H1 (cell line): Measurements from ENCODE around the gene PDLIM3. TPM values are rescaled to one million over a fixed set of nuclear protein-coding genes. Genes with fewer than 3 reads are reported as not detected.

ENCODE experiments used
- CTCF ChIA-PET: fragments of 300-600 bp; sonication (Branson Sonifier 250); formaldehyde crosslinking; loops from one replicate; lab custom pipeline; 2021; ENCODE audit not compliant: partially characterized antibody; lab: Charles Lee
- POLR2A ChIA-PET: fragments of 300-600 bp; sonication (Branson Sonifier 250); formaldehyde crosslinking; loops from one replicate; lab custom pipeline; 2021; ENCODE audit warnings: inconsistent platforms; ENCODE audit not compliant: partially characterized antibody; lab: Charles Lee
- DNase-seq, 2 experiments: peaks; one replicate each; pipeline versions ENCODE4 v3.0.0 to v3.0.0-alpha.2; 2010 to 2022; ENCODE audit warnings: low spot score in 2 of 2, low read depth in 1 of 2, mixed read lengths in 1 of 2
- FAIRE-seq: peaks from 2 replicates; lab custom pipeline; 2011; peaks lifted over from hg19 to GRCh38; lab: Jason Lieb, UNC
- H2AFZ ChIP-seq: 2 replicates; pipeline ENCODE4 v1.8.1; 2012; ENCODE audit warnings: low read length, inconsistent platforms
- H2AK5ac ChIP-seq: 2 replicates; pipeline ENCODE4 v1.6.1; 2013; ENCODE audit warnings: low read depth, low read length
- H2BK120ac ChIP-seq: replicated peaks from 2 replicates; pipeline ENCODE3; 2013; ENCODE audit warnings: low read depth, low read length, inconsistent platforms
- H2BK12ac ChIP-seq: 2 replicates; pipeline ENCODE4 v1.6.1; 2013; ENCODE audit warnings: low read depth, low read length
- H2BK15ac ChIP-seq: 2 replicates; pipeline ENCODE4 v1.6.1; 2013; ENCODE audit warnings: low read length
- H2BK20ac ChIP-seq: 2 replicates; pipeline ENCODE4 v1.6.1; 2013; ENCODE audit warnings: low read length
- H2BK5ac ChIP-seq: 2 replicates; pipeline ENCODE4 v1.6.1; 2013; ENCODE audit warnings: low read depth, low read length
- H3K14ac ChIP-seq: 2 replicates; pipeline ENCODE4 v1.6.1; 2013; ENCODE audit warnings: inconsistent platforms; ENCODE audit not compliant: insufficient read length
- H3K18ac ChIP-seq: 2 replicates; pipeline ENCODE4 v1.6.1; 2013; ENCODE audit warnings: low read length; ENCODE audit errors: extremely low read depth
- H3K23ac ChIP-seq: 2 replicates; pipeline ENCODE4 v1.6.1; 2013; ENCODE audit warnings: inconsistent platforms; ENCODE audit not compliant: insufficient read length
- H3K23me2 ChIP-seq: 2 replicates; pipeline ENCODE4 v1.6.1; 2013; ENCODE audit warnings: low read depth, low read length
- H3K27ac ChIP-seq: 2 replicates; pipeline ENCODE4 v1.6.1; 2011; ENCODE audit warnings: low read depth, low read length, inconsistent platforms
- H3K27me3 ChIP-seq, 4 experiments: replicated peaks in 1 of 4; 1 replicate in 1 of 4; 2 replicates in 3 of 4; pipeline versions ENCODE4 v1.6.1 to v1.8.1; 2011 to 2013; ENCODE audit warnings: low read length in 3 of 4, mild to moderate bottlenecking in 3 of 4, inconsistent platforms in 2 of 4, mixed read lengths in 2 of 4, moderate library complexity in 1 of 4; ENCODE audit not compliant: control insufficient read depth in 3 of 4, insufficient read depth in 3 of 4; ENCODE audit errors: extremely low read depth in 1 of 4
- H3K36me3 ChIP-seq, 4 experiments: 2 replicates each; pipeline versions ENCODE4 v1.6.1 to v1.8.1; 2011 to 2013; ENCODE audit warnings: mild to moderate bottlenecking in 4 of 4, low read length in 3 of 4, moderate library complexity in 2 of 4, control low read depth in 1 of 4, inconsistent platforms in 1 of 4; ENCODE audit not compliant: insufficient read depth in 4 of 4, control insufficient read depth in 2 of 4
- H3K4ac ChIP-seq: replicated peaks from 2 replicates; pipeline ENCODE3; 2013; ENCODE audit warnings: low read length, low read depth, mixed read lengths, inconsistent platforms; ENCODE audit not compliant: insufficient read length
- H3K4me1 ChIP-seq, 4 experiments: replicated peaks in 1 of 4; 1 replicate in 1 of 4; 2 replicates in 3 of 4; pipeline versions ENCODE4 v1.6.1 to v1.8.1; 2011 to 2013; ENCODE audit warnings: low read length in 3 of 4, inconsistent platforms in 2 of 4, mixed read lengths in 1 of 4; ENCODE audit not compliant: insufficient read depth in 4 of 4, control insufficient read depth in 3 of 4
- H3K4me2 ChIP-seq, 2 experiments: 2 replicates each; pipeline versions ENCODE4 v1.6.1 to v1.8.1; 2011 to 2013; ENCODE audit warnings: low read depth in 2 of 2, low read length in 2 of 2, control low read depth in 1 of 2, inconsistent platforms in 1 of 2, mild to moderate bottlenecking in 1 of 2; ENCODE audit not compliant: insufficient read depth in 1 of 2
- H3K4me3 ChIP-seq, 4 experiments: fragments of 200-600, 300-600 bp in 1 of 4; sonication (generic), shearing (Covaris generic), sonication (Bioruptor Twin) in 1 of 4; 2 replicates each; pipeline versions ENCODE4 v1.5.1 to v1.8.1; 2011 to 2016; ENCODE audit warnings: low read length in 4 of 4, low read depth in 3 of 4, control low read depth in 2 of 4, inconsistent platforms in 2 of 4, mild to moderate bottlenecking in 2 of 4, mixed read lengths in 1 of 4, moderate library complexity in 1 of 4; ENCODE audit not compliant: insufficient read depth in 2 of 4; ENCODE audit errors: extremely low read depth in 1 of 4
- H3K56ac ChIP-seq: replicated peaks from 2 replicates; pipeline ENCODE3; 2013; ENCODE audit warnings: low read depth, mild to moderate bottlenecking, mixed read lengths, low read length, inconsistent platforms; ENCODE audit not compliant: insufficient read length
- H3K79me1 ChIP-seq: 2 replicates; pipeline ENCODE4 v1.6.1; 2013; ENCODE audit warnings: low read depth, low read length, control low read depth
- H3K79me2 ChIP-seq, 2 experiments: 2 replicates each; pipeline versions ENCODE4 v1.6.1 to v1.8.1; 2012 to 2013; ENCODE audit warnings: low read length in 2 of 2, mild to moderate bottlenecking in 2 of 2, inconsistent platforms in 1 of 2; ENCODE audit not compliant: insufficient read depth in 2 of 2, control insufficient read depth in 1 of 2
- H3K9ac ChIP-seq, 4 experiments: replicated peaks in 1 of 4; 1 replicate in 1 of 4; 2 replicates in 3 of 4; pipeline versions ENCODE4 v1.6.1 to v1.8.1; 2011 to 2013; ENCODE audit warnings: low read depth in 3 of 4, low read length in 3 of 4, control low read depth in 2 of 4, mild to moderate bottlenecking in 2 of 4, moderate library complexity in 2 of 4, inconsistent platforms in 1 of 4; ENCODE audit errors: extremely low read depth in 1 of 4
- H3K9me3 ChIP-seq, 2 experiments: 2 replicates each; pipeline versions ENCODE4 v1.6.1 to v1.8.1; 2012 to 2013; ENCODE audit warnings: mild to moderate bottlenecking in 2 of 2, moderate library complexity in 2 of 2, control low read depth in 1 of 2, inconsistent platforms in 1 of 2, low read depth in 1 of 2, low read length in 1 of 2, mixed read lengths in 1 of 2; ENCODE audit not compliant: insufficient read depth in 2 of 2
- H4K20me1 ChIP-seq, 2 experiments: replicated peaks in 1 of 2; 2 replicates each; pipeline versions ENCODE3 to v1.8.1; 2011 to 2013; ENCODE audit warnings: inconsistent platforms in 2 of 2, low read length in 2 of 2, mild to moderate bottlenecking in 1 of 2; ENCODE audit not compliant: insufficient read depth in 2 of 2, control insufficient read depth in 1 of 2
- H4K5ac ChIP-seq: 2 replicates; pipeline ENCODE4 v1.6.1; 2013; ENCODE audit warnings: low read length, low read depth, mixed read lengths, inconsistent platforms; ENCODE audit not compliant: insufficient read length
- H4K8ac ChIP-seq: 2 replicates; pipeline ENCODE4 v1.8.0; 2013; ENCODE audit warnings: mild to moderate bottlenecking, moderate library complexity, low read length, inconsistent platforms; ENCODE audit not compliant: insufficient read depth; ENCODE audit errors: extremely low read depth
- H4K91ac ChIP-seq: replicated peaks from 2 replicates; pipeline ENCODE3; 2013; ENCODE audit warnings: low read length, mixed read lengths, inconsistent platforms; ENCODE audit not compliant: insufficient read length
- BCL11A ChIP-seq, 2 experiments: IDR thresholded peaks; one replicate each; pipeline ENCODE4 v1.6.1; 2011; ENCODE audit warnings: low read depth in 2 of 2, low read length in 2 of 2, mild to moderate bottlenecking in 2 of 2
- CBX5 ChIP-seq: fragments of 300-800, 300-1000 bp; sonication (generic); IDR thresholded peaks from 2 replicates; pipeline ENCODE4 v1.7.1; 2016; ENCODE audit warnings: antibody characterized with exemption, low read length, low read depth
- CBX8 ChIP-seq: fragments of 300-800, 300-1000 bp; sonication (generic); IDR thresholded peaks from 2 replicates; pipeline ENCODE4 v1.7.1; 2016; ENCODE audit warnings: low read depth, low read length, borderline replicate concordance
- EGR1 ChIP-seq: IDR thresholded peaks from 2 replicates; pipeline ENCODE4 v1.6.1; 2011; ENCODE audit warnings: low read depth, low read length, borderline replicate concordance
- GABPA ChIP-seq: IDR thresholded peaks from 2 replicates; pipeline ENCODE4 v1.6.1; 2011; ENCODE audit warnings: mild to moderate bottlenecking, low read length, moderate library complexity, borderline replicate concordance; ENCODE audit not compliant: insufficient read depth
- HDAC6 ChIP-seq: IDR thresholded peaks from one replicate; pipeline ENCODE4 v1.7.1; 2012; ENCODE audit warnings: low read depth, mild to moderate bottlenecking, inconsistent platforms, low read length, moderate library complexity
- RBBP5 ChIP-seq: IDR thresholded peaks from 2 replicates; pipeline ENCODE4 v1.7.1; 2012; ENCODE audit warnings: low read depth, mild to moderate bottlenecking, inconsistent platforms, low read length, moderate library complexity, borderline replicate concordance
- SIX5 ChIP-seq: IDR thresholded peaks from 2 replicates; pipeline ENCODE4 v1.6.1; 2011; ENCODE audit warnings: mild to moderate bottlenecking, low read depth, low read length
- SP2 ChIP-seq: IDR thresholded peaks from 2 replicates; pipeline ENCODE4 v1.6.1; 2012; ENCODE audit warnings: mild to moderate bottlenecking, low read length, inconsistent platforms
- TAF1 ChIP-seq: IDR thresholded peaks from 2 replicates; pipeline ENCODE4 v1.6.1; 2011; ENCODE audit warnings: mild to moderate bottlenecking, low read depth, low read length
- ZNF274 ChIP-seq: IDR thresholded peaks from 2 replicates; pipeline ENCODE4 v1.7.0; 2012; ENCODE audit warnings: low read length, borderline replicate concordance; ENCODE audit errors: extremely low read depth
- WGBS, 2 experiments: shearing (Covaris generic) in 1 of 2; methylation state at CpG; one replicate each; pipeline versions ENCODE4 v1.1.6 to v1.1.7; 2013 to 2015; ENCODE audit warnings: low lambda C conversion rate in 2 of 2, mixed read lengths in 2 of 2, inconsistent platforms in 1 of 2, low coverage in 1 of 2, missing lambda C conversion rate in 1 of 2; ENCODE audit not compliant: insufficient replicate concordance in 2 of 2, insufficient coverage in 1 of 2, insufficient read length in 1 of 2; ENCODE audit errors: extremely low coverage in 1 of 2, missing lambda C conversion rate in 1 of 2; 5-methylcytosine and 5-hydroxymethylcytosine counted together
- polyA plus RNA-seq, 7 experiments: library from polyadenylated mRNA; depleted of rRNA in 3 of 7; stranded (reverse) in 5 of 7; unstranded in 2 of 7; fragments of >200 nt in 5 of 7; fragments of 200-250 nt in 2 of 7; gene quantifications; 1 replicate in 5 of 7; 2 replicates in 1 of 7; 4 replicates in 1 of 7; pipeline versions ENCODE4 v1.2.1 to v1.2.3, GENCODE V29; 2011 to 2013; ENCODE audit warnings: missing spikeins in 2 of 7, mixed read lengths in 2 of 7
- total RNA-seq: library from RNA; stranded (reverse); fragmentation: NEBNext Ultra II Directional; extraction: Animal tissue kit (Norgen Biotek cat#: 25700); gene quantifications from 2 replicates; pipeline ENCODE4 v1.2.1, GENCODE V29; 2021
- TF ChIP-seq, protein P1 (sequence below): IDR thresholded peaks from 2 replicates; pipeline ENCODE4 v1.6.1; 2012; ENCODE audit warnings: low read length, inconsistent platforms

The PDLIM3 gene
- total and polyA plus RNA-seq, 2 of the 8 experiments (the other 6 are each of a cell fraction or from before 2014, with no cell fraction given) = 7.6 to 8.1 TPM

DNA sequence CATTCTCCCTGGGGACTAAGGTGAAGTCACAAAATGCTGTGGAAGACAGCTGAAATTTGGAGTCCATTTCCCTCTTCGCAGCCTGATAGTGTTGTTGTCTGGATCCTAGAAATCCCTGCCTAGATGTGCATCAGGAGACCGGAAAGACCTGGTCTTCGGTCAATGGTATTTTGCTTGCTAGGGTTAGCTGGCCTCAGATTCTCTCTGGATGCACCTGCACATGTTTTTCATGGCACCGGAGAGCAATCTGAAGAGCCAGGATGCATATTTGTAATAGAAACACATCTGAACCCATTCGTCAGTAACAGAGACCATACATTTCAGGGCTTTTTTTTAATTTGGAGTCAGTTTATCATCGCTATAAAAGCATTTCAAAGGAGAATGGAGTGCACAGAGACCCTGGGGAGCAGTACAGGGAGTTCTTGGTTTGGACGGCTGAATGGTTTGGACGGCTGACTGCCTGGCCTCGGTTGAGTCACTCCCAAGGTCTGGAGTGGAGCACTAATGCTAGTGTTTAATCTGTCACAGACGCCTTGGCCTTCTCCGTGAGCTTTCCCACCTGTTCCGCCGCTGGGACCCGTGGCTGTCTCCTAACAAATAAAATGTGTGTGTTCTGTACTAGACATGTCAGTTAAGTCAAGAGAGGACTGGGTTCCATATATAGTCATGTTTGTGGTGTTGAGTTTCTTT, 7.5 kb upstream of the PDLIM3 start:
- Histone ChIP-seq H4K8ac (no peak overlapping the region), H3K14ac (no peak overlapping the region), H3K79me2 (no peaks in the 10 kb centered on the region), H3K4me3 (no peak overlapping the region), H3K18ac (no peak overlapping the region), H2AFZ (peak overlapping the region; percentile 38; the same call in 1 of the 2 replicates), H3K4me2 (no peak overlapping the region), H2BK15ac (no peak overlapping the region), H3K23me2 (no peaks in the 10 kb centered on the region; the same call in 1 of the 2 replicates), H3K36me3 (no peaks in the 10 kb centered on the region), H4K5ac (no peak overlapping the region), H3K56ac (no peak overlapping the region), H3K27ac (no peak overlapping the region), H2BK12ac (no peak overlapping the region), H4K91ac (no peak overlapping the region), H2BK5ac (no peak overlapping the region), H3K27me3 (peaks cover 0 to 6% (median 2%) of the 10 kb centered on the region in 4 experiments; a peak in 3 of 7 replicates), H2AK5ac (no peak overlapping the region), H3K4ac (no peak overlapping the region), H3K4me1 (peaks cover 0 to 4% (median 1%) of the 10 kb centered on the region in 4 experiments; a peak in 3 of 7 replicates), H3K9ac (no peak overlapping the region), H3K23ac (no peak overlapping the region), H3K9me3 (no peaks in the 10 kb centered on the region), H2BK20ac (no peak overlapping the region), H4K20me1 (no peaks in the 10 kb centered on the region), H2BK120ac (no peak overlapping the region), H3K79me1 (no peaks in the 10 kb centered on the region)
- CTCF ChIA-PET = interaction anchor here (1.4 to 2.2 kb wide), 2 partner anchors 54 to 56 kb away, joined by 3 to 7 read pairs; no protein-coding TSS in a partner anchor
- no peak for DNase-seq
- WGBS, 2 experiments = 90% methylated on average over 14 of the region's 14 CpGs; no CpG with 5 or more reads in 1 of the 2 experiments
- TF ChIP-seq CBX8 (no peak), RBBP5 (no peak), HDAC6 (no peak), ZNF274 (no peak), SIX5 (no peak), TAF1 (no peak), GABPA (no peak), CBX5 (no peak), EGR1 (no peak), SP2 (no peak), BCL11A (IDR thresholded peaks at IDR 0.05; ENCODE audit: low read depth in 2 of 2, low read length in 2 of 2) (no peak)
- TF ChIP-seq, protein P1, sequence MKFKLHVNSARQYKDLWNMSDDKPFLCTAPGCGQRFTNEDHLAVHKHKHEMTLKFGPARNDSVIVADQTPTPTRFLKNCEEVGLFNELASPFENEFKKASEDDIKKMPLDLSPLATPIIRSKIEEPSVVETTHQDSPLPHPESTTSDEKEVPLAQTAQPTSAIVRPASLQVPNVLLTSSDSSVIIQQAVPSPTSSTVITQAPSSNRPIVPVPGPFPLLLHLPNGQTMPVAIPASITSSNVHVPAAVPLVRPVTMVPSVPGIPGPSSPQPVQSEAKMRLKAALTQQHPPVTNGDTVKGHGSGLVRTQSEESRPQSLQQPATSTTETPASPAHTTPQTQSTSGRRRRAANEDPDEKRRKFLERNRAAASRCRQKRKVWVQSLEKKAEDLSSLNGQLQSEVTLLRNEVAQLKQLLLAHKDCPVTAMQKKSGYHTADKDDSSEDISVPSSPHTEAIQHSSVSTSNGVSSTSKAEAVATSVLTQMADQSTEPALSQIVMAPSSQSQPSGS = no peak
- no peak for FAIRE-seq
- POLR2A ChIA-PET = no interaction called here
